HEK293 (cell line): Measurements from ENCODE around the gene GPATCH4.

Source experiments
- HOXA7 ChIP-seq: sonication (generic); formaldehyde crosslinking; IDR thresholded peaks from 2 replicates; pipeline ENCODE4 v1.8.1; 2022; ENCODE audit warnings: missing genetic modification reagents, borderline replicate concordance
- KLF7 ChIP-seq: fragments of 450-650 bp; formaldehyde crosslinking; IDR thresholded peaks from 2 replicates; pipeline ENCODE4 v1.5.1; 2016; ENCODE audit warnings: missing biosample characterization, missing genetic modification characterization, borderline replicate concordance
- KLF8 ChIP-seq: fragments of 450-650 bp; formaldehyde crosslinking; IDR thresholded peaks from 2 replicates; pipeline ENCODE4 v1.5.1; 2016; ENCODE audit warnings: missing biosample characterization, missing genetic modification characterization
- OSR2 ChIP-seq: fragments of 450-650 bp; formaldehyde crosslinking; IDR thresholded peaks from 2 replicates; pipeline ENCODE4 v1.5.1; 2016; ENCODE audit warnings: missing biosample characterization, missing genetic modification characterization
- PRDM1 ChIP-seq: fragments of 450-650 bp; formaldehyde crosslinking; IDR thresholded peaks from 2 replicates; pipeline ENCODE4; 2016; ENCODE audit warnings: missing biosample characterization, missing genetic modification characterization
- SP2 ChIP-seq: fragments of 450-650 bp; formaldehyde crosslinking; IDR thresholded peaks from 2 replicates; pipeline ENCODE4 v1.5.1; 2016; ENCODE audit warnings: missing biosample characterization, missing genetic modification characterization
- YY2 ChIP-seq: fragments of 450-650 bp; formaldehyde crosslinking; IDR thresholded peaks from 2 replicates; pipeline ENCODE4 v1.5.1; 2016; ENCODE audit warnings: missing biosample characterization, missing genetic modification characterization
- ZBTB7A ChIP-seq: fragments of 450-650 bp; formaldehyde crosslinking; IDR thresholded peaks from 2 replicates; pipeline ENCODE4 v1.5.1; 2016; ENCODE audit warnings: low read depth, missing biosample characterization, missing genetic modification characterization
- ZFP3 ChIP-seq: fragments of 450-650 bp; formaldehyde crosslinking; IDR thresholded peaks from 2 replicates; pipeline ENCODE4 v1.5.1; 2016; ENCODE audit warnings: low read depth, missing biosample characterization, missing genetic modification characterization
- ZNF112 ChIP-seq: fragments of 450-650 bp; formaldehyde crosslinking; IDR thresholded peaks from 2 replicates; pipeline ENCODE4 v1.5.0; 2017; ENCODE audit warnings: missing biosample characterization, missing genetic modification characterization
- ZNF146 ChIP-seq: fragments of 450-650 bp; formaldehyde crosslinking; IDR thresholded peaks from 2 replicates; pipeline ENCODE4 v1.5.1; 2016; ENCODE audit warnings: missing biosample characterization, missing genetic modification characterization
- ZNF175 ChIP-seq: fragments of 450-650 bp; formaldehyde crosslinking; IDR thresholded peaks from 2 replicates; pipeline ENCODE4 v1.5.1; 2016; ENCODE audit warnings: missing biosample characterization, missing genetic modification characterization
- ZNF248 ChIP-seq: fragments of 450-650 bp; formaldehyde crosslinking; IDR thresholded peaks from 2 replicates; pipeline ENCODE4 v1.5.1; 2017; ENCODE audit warnings: missing biosample characterization, missing genetic modification characterization
- ZNF341 ChIP-seq: fragments of 450-650 bp; formaldehyde crosslinking; IDR thresholded peaks from 2 replicates; pipeline ENCODE4; 2016; ENCODE audit warnings: low read depth, missing biosample characterization, missing genetic modification characterization
- ZNF394 ChIP-seq: fragments of 450-650 bp; formaldehyde crosslinking; IDR thresholded peaks from 2 replicates; pipeline ENCODE4 v1.5.1; 2016; ENCODE audit warnings: missing biosample characterization, missing genetic modification characterization, mild to moderate bottlenecking, moderate library complexity, borderline replicate concordance
- ZNF423 ChIP-seq: fragments of 450-650 bp; formaldehyde crosslinking; IDR thresholded peaks from 2 replicates; pipeline ENCODE4 v1.5.1; 2016; ENCODE audit warnings: missing biosample characterization, missing genetic modification characterization
- ZNF426 ChIP-seq: fragments of 450-650 bp; formaldehyde crosslinking; IDR thresholded peaks from 2 replicates; pipeline ENCODE4 v1.5.1; 2017; ENCODE audit warnings: missing biosample characterization, missing genetic modification characterization, mild to moderate bottlenecking, inconsistent platforms, moderate library complexity
- ZNF544 ChIP-seq: fragments of 450-650 bp; formaldehyde crosslinking; IDR thresholded peaks from 2 replicates; pipeline ENCODE4 v1.5.0; 2017; ENCODE audit warnings: missing biosample characterization, missing genetic modification characterization
- ZNF555 ChIP-seq: fragments of 450-650 bp; formaldehyde crosslinking; conservative IDR thresholded peaks from 2 replicates; pipeline ENCODE4 v1.5.1; 2017; ENCODE audit warnings: missing biosample characterization, mild to moderate bottlenecking, missing genetic modification characterization, inconsistent platforms
- ZNF560 ChIP-seq: fragments of 450-650 bp; formaldehyde crosslinking; IDR thresholded peaks from 2 replicates; pipeline ENCODE4 v1.5.1; 2017; ENCODE audit warnings: missing biosample characterization, missing genetic modification characterization, borderline replicate concordance
- ZNF585B ChIP-seq: fragments of 450-650 bp; formaldehyde crosslinking; IDR thresholded peaks from 2 replicates; pipeline ENCODE4 v1.5.1; 2016; ENCODE audit warnings: missing biosample characterization, missing genetic modification characterization
- ZNF624 ChIP-seq: fragments of 450-650 bp; formaldehyde crosslinking; IDR thresholded peaks from 2 replicates; pipeline ENCODE4 v1.5.1; 2017; ENCODE audit warnings: missing biosample characterization, missing genetic modification characterization
- ZNF660 ChIP-seq: fragments of 450-650 bp; IDR thresholded peaks from 2 replicates; pipeline ENCODE4 v1.5.1; 2018; ENCODE audit warnings: missing biosample characterization, mild to moderate bottlenecking, missing genetic modification characterization
- ZNF791 ChIP-seq: fragments of 450-650 bp; formaldehyde crosslinking; IDR thresholded peaks from 2 replicates; pipeline ENCODE4 v1.5.1; 2016; ENCODE audit warnings: missing biosample characterization, missing genetic modification characterization
- ZNF792 ChIP-seq: fragments of 450-650 bp; formaldehyde crosslinking; IDR thresholded peaks from 2 replicates; pipeline ENCODE4 v1.5.1; 2016; ENCODE audit warnings: missing biosample characterization, missing genetic modification characterization
- ZNF843 ChIP-seq: fragments of 450-650 bp; formaldehyde crosslinking; IDR thresholded peaks from 2 replicates; pipeline ENCODE4 v1.5.1; 2016; ENCODE audit warnings: missing biosample characterization, missing genetic modification characterization
- TF ChIP-seq, protein P1 (sequence below): fragments of 450-650 bp; formaldehyde crosslinking; IDR thresholded peaks from 2 replicates; pipeline ENCODE4 v1.5.1; 2017; ENCODE audit warnings: missing biosample characterization, mild to moderate bottlenecking, missing genetic modification characterization, moderate library complexity
- TF ChIP-seq, protein P2 (sequence below): fragments of 450-650 bp; formaldehyde crosslinking; IDR thresholded peaks from 2 replicates; pipeline ENCODE4 v1.5.1; 2016; ENCODE audit warnings: missing biosample characterization, missing genetic modification characterization
- TF ChIP-seq, protein P3 (sequence below): fragments of 450-650 bp; formaldehyde crosslinking; IDR thresholded peaks from 2 replicates; pipeline ENCODE4 v1.5.1; 2016; ENCODE audit warnings: missing biosample characterization, missing genetic modification characterization
- TF ChIP-seq, protein P4 (sequence below): IDR thresholded peaks from 2 replicates; pipeline ENCODE4 v1.6.1; 2011; ENCODE audit warnings: mild to moderate bottlenecking, low read depth, low read length, borderline replicate concordance
- TF ChIP-seq, protein P5 (sequence below): fragments of 450-650 bp; formaldehyde crosslinking; IDR thresholded peaks from 2 replicates; pipeline ENCODE4 v1.5.1; 2016; ENCODE audit warnings: missing biosample characterization, missing genetic modification characterization

The GPATCH4 gene

DNA sequence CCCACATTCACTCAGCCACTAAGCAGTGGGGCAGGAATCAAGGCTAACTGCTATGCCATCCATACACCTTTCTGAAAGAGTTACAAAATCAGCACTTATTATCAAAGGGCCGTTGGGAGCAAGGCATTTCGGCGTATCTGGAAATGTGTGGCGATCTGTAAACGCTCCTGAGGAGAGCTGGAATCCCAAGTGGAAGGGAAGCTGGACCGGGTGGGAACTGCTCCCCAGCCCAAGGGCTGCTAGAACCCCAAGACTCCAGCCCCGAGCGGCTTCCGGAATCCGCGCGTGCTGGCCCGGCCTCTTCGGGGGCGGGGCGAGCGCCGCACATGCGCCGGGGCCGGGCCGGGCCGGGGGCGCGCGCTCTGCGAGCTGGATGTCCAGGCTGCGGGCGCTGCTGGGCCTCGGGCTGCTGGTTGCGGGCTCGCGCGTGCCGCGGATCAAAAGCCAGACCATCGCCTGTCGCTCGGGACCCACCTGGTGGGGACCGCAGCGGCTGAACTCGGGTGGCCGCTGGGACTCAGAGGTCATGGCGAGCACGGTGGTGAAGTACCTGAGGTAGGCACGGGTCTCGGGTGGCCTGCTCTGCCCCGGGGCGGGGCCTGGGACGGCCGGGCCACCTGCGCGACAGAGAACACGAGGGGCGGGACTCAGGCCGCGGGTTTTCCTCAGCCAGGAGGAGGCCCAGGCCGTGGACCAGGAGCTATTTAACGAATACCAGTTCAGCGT, 9.7 kb downstream of the GPATCH4 start, which contains the start of gene NAXE (continued):
- TF ChIP-seq, protein P1, sequence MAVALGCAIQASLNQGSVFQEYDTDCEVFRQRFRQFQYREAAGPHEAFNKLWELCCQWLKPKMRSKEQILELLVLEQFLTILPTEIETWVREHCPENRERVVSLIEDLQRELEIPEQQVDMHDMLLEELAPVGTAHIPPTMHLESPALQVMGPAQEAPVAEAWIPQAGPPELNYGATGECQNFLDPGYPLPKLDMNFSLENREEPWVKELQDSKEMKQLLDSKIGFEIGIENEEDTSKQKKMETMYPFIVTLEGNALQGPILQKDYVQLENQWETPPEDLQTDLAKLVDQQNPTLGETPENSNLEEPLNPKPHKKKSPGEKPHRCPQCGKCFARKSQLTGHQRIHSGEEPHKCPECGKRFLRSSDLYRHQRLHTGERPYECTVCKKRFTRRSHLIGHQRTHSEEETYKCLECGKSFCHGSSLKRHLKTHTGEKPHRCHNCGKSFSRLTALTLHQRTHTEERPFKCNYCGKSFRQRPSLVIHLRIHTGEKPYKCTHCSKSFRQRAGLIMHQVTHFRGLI (tag by site-specific recombination), result no peak
- no peak for TF ChIP-seq ZNF394
- TF ChIP-seq ZNF248 (tag by site-specific recombination), result no peak
- TF ChIP-seq, protein P2, sequence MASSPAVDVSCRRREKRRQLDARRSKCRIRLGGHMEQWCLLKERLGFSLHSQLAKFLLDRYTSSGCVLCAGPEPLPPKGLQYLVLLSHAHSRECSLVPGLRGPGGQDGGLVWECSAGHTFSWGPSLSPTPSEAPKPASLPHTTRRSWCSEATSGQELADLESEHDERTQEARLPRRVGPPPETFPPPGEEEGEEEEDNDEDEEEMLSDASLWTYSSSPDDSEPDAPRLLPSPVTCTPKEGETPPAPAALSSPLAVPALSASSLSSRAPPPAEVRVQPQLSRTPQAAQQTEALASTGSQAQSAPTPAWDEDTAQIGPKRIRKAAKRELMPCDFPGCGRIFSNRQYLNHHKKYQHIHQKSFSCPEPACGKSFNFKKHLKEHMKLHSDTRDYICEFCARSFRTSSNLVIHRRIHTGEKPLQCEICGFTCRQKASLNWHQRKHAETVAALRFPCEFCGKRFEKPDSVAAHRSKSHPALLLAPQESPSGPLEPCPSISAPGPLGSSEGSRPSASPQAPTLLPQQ, result peak; percentile 95
- no peak for TF ChIP-seq ZNF560 (tag by site-specific recombination)
- 0 out of 2 replicates have a peak, but pooled peaks have one; percentile 65 for TF ChIP-seq ZNF660 (tag by site-specific recombination)
- TF ChIP-seq, protein P3, sequence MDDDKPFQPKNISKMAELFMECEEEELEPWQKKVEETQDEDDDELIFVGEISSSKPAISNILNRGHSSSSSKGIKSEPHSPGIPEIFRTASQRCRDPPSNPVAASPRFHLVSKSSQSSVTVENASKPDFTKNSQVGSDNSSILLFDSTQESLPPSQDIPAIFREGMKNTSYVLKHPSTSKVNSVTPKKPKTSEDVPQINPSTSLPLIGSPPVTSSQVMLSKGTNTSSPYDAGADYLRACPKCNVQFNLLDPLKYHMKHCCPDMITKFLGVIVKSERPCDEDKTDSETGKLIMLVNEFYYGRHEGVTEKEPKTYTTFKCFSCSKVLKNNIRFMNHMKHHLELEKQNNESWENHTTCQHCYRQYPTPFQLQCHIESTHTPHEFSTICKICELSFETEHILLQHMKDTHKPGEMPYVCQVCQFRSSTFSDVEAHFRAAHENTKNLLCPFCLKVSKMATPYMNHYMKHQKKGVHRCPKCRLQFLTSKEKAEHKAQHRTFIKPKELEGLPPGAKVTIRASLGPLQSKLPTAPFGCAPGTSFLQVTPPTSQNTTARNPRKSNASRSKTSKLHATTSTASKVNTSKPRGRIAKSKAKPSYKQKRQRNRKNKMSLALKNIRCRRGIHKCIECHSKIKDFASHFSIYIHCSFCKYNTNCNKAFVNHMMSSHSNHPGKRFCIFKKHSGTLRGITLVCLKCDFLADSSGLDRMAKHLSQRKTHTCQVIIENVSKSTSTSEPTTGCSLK, result no peak
- TF ChIP-seq ZNF792 (tag by site-specific recombination), result no peak
- no peak for TF ChIP-seq ZNF175
- TF ChIP-seq ZNF146 (tag by site-specific recombination), result no peak
- TF ChIP-seq, protein P4, sequence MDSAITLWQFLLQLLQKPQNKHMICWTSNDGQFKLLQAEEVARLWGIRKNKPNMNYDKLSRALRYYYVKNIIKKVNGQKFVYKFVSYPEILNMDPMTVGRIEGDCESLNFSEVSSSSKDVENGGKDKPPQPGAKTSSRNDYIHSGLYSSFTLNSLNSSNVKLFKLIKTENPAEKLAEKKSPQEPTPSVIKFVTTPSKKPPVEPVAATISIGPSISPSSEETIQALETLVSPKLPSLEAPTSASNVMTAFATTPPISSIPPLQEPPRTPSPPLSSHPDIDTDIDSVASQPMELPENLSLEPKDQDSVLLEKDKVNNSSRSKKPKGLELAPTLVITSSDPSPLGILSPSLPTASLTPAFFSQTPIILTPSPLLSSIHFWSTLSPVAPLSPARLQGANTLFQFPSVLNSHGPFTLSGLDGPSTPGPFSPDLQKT, result no peak
- TF ChIP-seq ZFP3 (tag by site-specific recombination), result no peak
- no peak for TF ChIP-seq KLF8 (tag by site-specific recombination)
- TF ChIP-seq ZNF112 (tag by site-specific recombination), result no peak
- TF ChIP-seq ZNF585B (tag by site-specific recombination), result no peak
- no peak for TF ChIP-seq ZNF423 (tag by site-specific recombination)
- TF ChIP-seq SP2, result peak; percentile 61
- TF ChIP-seq ZNF544 (tag by site-specific recombination), result no peak
- no peak for TF ChIP-seq ZNF791 (tag by site-specific recombination)
- TF ChIP-seq HOXA7 (CRISPR knock-in tag), result no peak
- TF ChIP-seq ZNF555 (tag by site-specific recombination), result no peak
- TF ChIP-seq ZNF341 (tag by site-specific recombination), result no peak
- TF ChIP-seq ZNF843 (tag by site-specific recombination), result peak; percentile 13; the same call in 1 of the 2 replicates
- TF ChIP-seq KLF7 (tag by site-specific recombination), result peak; percentile 38; the same call in 1 of the 2 replicates
- no peak for TF ChIP-seq OSR2 (tag by site-specific recombination)
- TF ChIP-seq, protein P5, sequence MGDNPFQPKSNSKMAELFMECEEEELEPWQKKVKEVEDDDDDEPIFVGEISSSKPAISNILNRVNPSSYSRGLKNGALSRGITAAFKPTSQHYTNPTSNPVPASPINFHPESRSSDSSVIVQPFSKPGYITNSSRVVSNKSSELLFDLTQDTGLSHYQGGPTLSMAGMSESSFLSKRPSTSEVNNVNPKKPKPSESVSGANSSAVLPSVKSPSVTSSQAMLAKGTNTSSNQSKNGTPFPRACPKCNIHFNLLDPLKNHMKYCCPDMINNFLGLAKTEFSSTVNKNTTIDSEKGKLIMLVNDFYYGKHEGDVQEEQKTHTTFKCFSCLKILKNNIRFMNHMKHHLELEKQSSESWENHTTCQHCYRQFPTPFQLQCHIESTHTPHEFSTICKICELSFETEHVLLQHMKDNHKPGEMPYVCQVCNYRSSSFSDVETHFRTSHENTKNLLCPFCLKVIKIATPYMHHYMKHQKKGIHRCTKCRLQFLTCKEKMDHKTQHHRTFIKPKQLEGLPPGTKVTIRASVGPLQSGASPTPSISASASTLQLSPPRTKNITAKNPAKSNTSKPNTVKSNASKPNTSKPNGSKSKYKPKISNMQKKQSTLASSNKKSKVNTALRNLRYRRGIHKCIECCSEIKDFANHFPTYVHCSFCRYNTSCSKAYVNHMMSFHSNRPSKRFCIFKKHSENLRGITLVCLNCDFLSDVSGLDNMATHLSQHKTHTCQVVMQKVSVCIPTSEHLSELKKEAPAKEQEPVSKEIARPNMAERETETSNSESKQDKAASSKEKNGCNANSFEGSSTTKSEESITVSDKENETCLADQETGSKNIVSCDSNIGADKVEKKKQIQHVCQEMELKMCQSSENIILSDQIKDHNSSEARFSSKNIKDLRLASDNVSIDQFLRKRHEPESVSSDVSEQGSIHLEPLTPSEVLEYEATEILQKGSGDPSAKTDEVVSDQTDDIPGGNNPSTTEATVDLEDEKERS (tag by site-specific recombination), result no peak
- no peak for TF ChIP-seq ZNF426 (tag by site-specific recombination)
- TF ChIP-seq ZBTB7A (tag by site-specific recombination), result no peak
- no peak for TF ChIP-seq YY2
- no peak for TF ChIP-seq ZNF624 (tag by site-specific recombination)
- TF ChIP-seq PRDM1 (tag by site-specific recombination), result no peak
